K562 (cell line): Measurements from ENCODE around the gene TPGS1. TPM values are rescaled to one million over a fixed set of nuclear protein-coding genes. Genes with fewer than 3 reads are reported as not detected.

Source experiments
- ARID1B ChIP-seq: fragments of 450-650 bp; IDR thresholded peaks from 2 replicates; pipeline ENCODE4 v1.6.1; 2016; ENCODE audit warnings: antibody characterized with exemption, mild to moderate bottlenecking, inconsistent platforms
- ATF4 ChIP-seq: fragments of 450-650 bp; formaldehyde crosslinking; IDR thresholded peaks from 2 replicates; pipeline ENCODE4 v1.4.0; 2022; ENCODE audit warnings: mild to moderate bottlenecking, moderate library complexity
- E2F4 ChIP-seq: sonication (generic); formaldehyde crosslinking; IDR thresholded peaks from 2 replicates; pipeline ENCODE4 v1.8.0; 2022; ENCODE audit warnings: mild to moderate bottlenecking, low read depth, missing genetic modification reagents
- FOXP4 ChIP-seq: sonication (generic); formaldehyde crosslinking; IDR thresholded peaks from 2 replicates; pipeline ENCODE4 v1.8.0; 2022; ENCODE audit warnings: mild to moderate bottlenecking, missing genetic modification reagents, borderline replicate concordance
- GMEB1 ChIP-seq: fragments of 250-450 bp; sonication (Bioruptor Pico); IDR thresholded peaks from 2 replicates; pipeline ENCODE4 v1.4.0; 2020; ENCODE audit warnings: mild to moderate bottlenecking
- KLF10 ChIP-seq: fragments of 250-450 bp; sonication (Bioruptor Pico); IDR thresholded peaks from 2 replicates; pipeline ENCODE4 v1.6.1; 2021; ENCODE audit warnings: matching md5 sums
- MLLT1 ChIP-seq, 2 experiments: fragments of 450-650 bp; IDR thresholded peaks; 2 replicates each; pipeline ENCODE4 v1.6.1; 2016
- MYC ChIP-seq, 2 experiments: fragments of 250-450 bp in 1 of 2; sonication (Bioruptor Pico) in 1 of 2; IDR thresholded peaks; 2 replicates each; pipeline versions ENCODE4 v1.5.1 to v1.6.1; 2012 to 2021; ENCODE audit warnings: low read depth in 2 of 2, borderline replicate concordance in 1 of 2, improper control_type of control experiment in 1 of 2, low read length in 1 of 2, mild to moderate bottlenecking in 1 of 2, moderate library complexity in 1 of 2
- NCOA6 ChIP-seq: fragments of 450-650 bp; IDR thresholded peaks from 2 replicates; pipeline ENCODE4 v1.6.1; 2017; ENCODE audit warnings: mild to moderate bottlenecking
- NKRF ChIP-seq: fragments of 450-650 bp; IDR thresholded peaks from 2 replicates; pipeline ENCODE4 v1.6.1; 2016; ENCODE audit warnings: borderline replicate concordance
- SMARCA5 ChIP-seq: fragments of 450-650 bp; IDR thresholded peaks from 2 replicates; pipeline ENCODE4 v1.6.1; 2016
- SMARCE1 ChIP-seq: fragments of 450-650 bp; IDR thresholded peaks from 2 replicates; pipeline ENCODE4 v1.7.1; 2016; ENCODE audit warnings: mild to moderate bottlenecking
- SRF ChIP-seq, 2 experiments: fragments of 250-450, 450-650 bp in 1 of 2; sonication (Bioruptor Pico) in 1 of 2; sonication (generic) in 1 of 2; formaldehyde crosslinking; IDR thresholded peaks; 2 replicates each; pipeline versions ENCODE4 v1.5.0 to v1.5.1; 2020 to 2022; ENCODE audit warnings: mild to moderate bottlenecking in 1 of 2, missing genetic modification reagents in 1 of 2
- SRSF1 ChIP-seq: fragments of 200-400 bp; formaldehyde crosslinking; IDR thresholded peaks from 2 replicates; pipeline ENCODE4 v1.6.1; 2017; ENCODE audit warnings: mild to moderate bottlenecking, low read depth, low read length, moderate library complexity
- TAF1 ChIP-seq: IDR thresholded peaks from 2 replicates; pipeline ENCODE4 v1.6.1; 2011; ENCODE audit warnings: mild to moderate bottlenecking, low read length, moderate library complexity; ENCODE audit not compliant: insufficient read depth, control insufficient read depth, severe bottlenecking; ENCODE audit errors: extremely low read depth
- TEAD2 ChIP-seq: fragments of 450-650 bp; IDR thresholded peaks from 2 replicates; pipeline ENCODE4 v1.6.1; 2016; ENCODE audit warnings: missing genetic modification characterization, control low read depth, missing compliant biosample characterization
- ZNF253 ChIP-seq: fragments of 250-450 bp; sonication (Bioruptor Pico); conservative IDR thresholded peaks from 2 replicates; pipeline ENCODE4 v1.6.1; 2021; ENCODE audit warnings: mild to moderate bottlenecking
- ZNF717 ChIP-seq: fragments of 250-450 bp; sonication (Bioruptor Pico); IDR thresholded peaks from 2 replicates; pipeline ENCODE4 v1.5.0; 2021
- polyA plus RNA-seq, 8 experiments: library from polyadenylated mRNA; depleted of rRNA in 4 of 8; stranded (reverse) in 5 of 8; unstranded in 3 of 8; fragments of >200 nt; fragmentation: Nextera tagmentation in 2 of 8; fragmentation: Illumina TruSeq in 1 of 8; extraction: Ambion mirVana in 2 of 8; extraction: Trizol in 1 of 8; gene quantifications; 2 replicates each; pipeline versions ENCODE4 v1.2.1 to v1.2.3, GENCODE V29; 2011 to 2014; ENCODE audit warnings: inconsistent platforms in 1 of 8, missing spikeins in 1 of 8
- total RNA-seq, 7 experiments: library from RNA; depleted of rRNA in 6 of 7; stranded (reverse); fragments of >200 nt in 6 of 7; fragmentation: Illumina TruSeq in 2 of 7; extraction: Trizol in 2 of 7; gene quantifications; 2 replicates each; pipeline versions ENCODE4 v1.2.1 to v1.2.3, GENCODE V29; 2011 to 2021; ENCODE audit warnings: low replicate concordance in 1 of 7

The TPGS1 gene
- total and polyA plus RNA-seq, 9 of the 15 experiments (the other 6 are each of a cell fraction or from before 2014, with no cell fraction given): 0.30 to 31.6 (median 1.2) TPM; not detected in 2

GRCh38 chr19:491146-491741 is 16.1 kb upstream of the TPGS1 start (continued):
- no peak for TF ChIP-seq NKRF
- TF ChIP-seq ZNF717: no peak
- no peak for TF ChIP-seq TEAD2 (tag)
- no peak for TF ChIP-seq E2F4 (CRISPR knock-in tag)
- no peak for TF ChIP-seq SMARCE1
- TF ChIP-seq SRF (CRISPR knock-in tag; IDR thresholded peaks at IDR 0.05): no peak; a peak in 1 of 4 replicates
- TF ChIP-seq ARID1B: no peak
- no peak for TF ChIP-seq SRSF1
- TF ChIP-seq ZNF253 (CRISPR knock-in tag): no peak
- no peak for TF ChIP-seq SMARCA5
- TF ChIP-seq KLF10 (CRISPR knock-in tag): no peak
- TF ChIP-seq ATF4: no peak
- TF ChIP-seq GMEB1: no peak
- TF ChIP-seq FOXP4 (CRISPR knock-in tag): no peak
- TF ChIP-seq TAF1: no peak
- peak in 1 of 2 experiments; percentile 89; a peak in 2 of 4 replicates for TF ChIP-seq MLLT1 (IDR thresholded peaks at IDR 0.05)
- no peak for TF ChIP-seq MYC (IDR thresholded peaks at IDR 0.05; ENCODE audit: low read depth, low read length)
- peak; percentile 52; the same call in 1 of the 2 replicates for TF ChIP-seq MYC (CRISPR knock-in tag; IDR thresholded peaks at IDR 0.05; ENCODE audit: borderline replicate concordance, low read depth)
- no peak for TF ChIP-seq NCOA6
